ENCODE measurements around the gene NINJ2.
"Not testable (repeated sequence)": the region's sequence is repeated elsewhere in the genome, so short reads cannot be mapped to it uniquely, and the experiment has no call there.

Gene NINJ2

DNA sequence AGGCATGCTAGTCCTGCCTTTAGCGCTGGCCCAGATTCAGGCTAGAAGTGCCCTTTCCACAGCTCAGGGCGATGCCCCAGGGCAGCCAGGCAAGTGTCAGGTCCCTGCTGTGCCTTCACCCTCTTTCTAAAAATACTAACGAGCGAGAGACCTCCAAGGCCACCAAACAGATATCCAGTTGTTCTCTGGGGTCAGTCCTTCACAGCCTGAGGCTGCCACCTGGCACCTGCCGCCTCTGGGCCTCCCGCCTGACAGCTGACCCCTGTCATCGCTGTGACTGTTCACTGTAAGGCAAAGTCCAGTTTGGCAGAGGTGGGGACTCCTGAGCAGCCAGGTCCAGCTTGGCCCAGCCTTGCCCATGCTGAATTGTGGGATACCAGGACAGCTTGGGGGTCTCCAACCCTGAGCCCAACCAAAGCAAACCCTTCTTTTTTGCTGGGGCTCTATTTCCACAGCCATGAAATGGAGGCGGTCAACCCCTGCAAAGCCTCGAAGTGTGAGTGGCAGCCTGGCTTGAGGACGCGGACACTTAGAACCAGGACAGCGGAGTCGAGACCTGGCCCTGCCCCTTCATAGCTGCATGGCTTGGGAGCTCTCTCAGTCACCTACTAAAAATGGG, 79.9 kb downstream of the NINJ2 start:
- DNase-seq: no peak

- no peak for DNase-seq
Observed at GRCh38 chr12:581746-582145, 81.5 kb downstream of the NINJ2 start.

- no peak for DNase-seq
Observed at GRCh38 chr12:581321-581720, 81.9 kb downstream of the NINJ2 start.

DNA sequence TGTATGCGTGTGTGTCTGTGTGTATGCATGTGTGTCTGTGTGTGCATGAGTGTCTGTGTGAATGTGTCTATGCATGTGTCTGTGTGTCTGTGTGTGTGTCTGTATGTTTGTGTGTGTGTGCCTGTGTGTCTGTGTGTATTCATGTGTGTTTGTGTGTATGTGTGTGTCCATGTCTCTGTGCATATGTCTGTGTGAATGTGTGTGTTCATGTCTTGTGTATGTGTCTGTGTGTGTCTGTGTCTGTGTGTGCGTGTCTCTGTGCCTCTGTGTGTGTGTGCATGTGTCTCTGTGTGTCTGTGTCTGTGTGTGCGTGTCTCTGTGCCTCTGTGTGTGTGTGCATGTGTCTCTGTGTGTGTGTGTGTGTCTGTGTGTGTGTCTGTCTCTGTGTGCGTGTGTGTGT, 82.4 kb downstream of the NINJ2 start:
- no peak for DNase-seq

- no peak for DNase-seq
Observed at GRCh38 chr12:579420-580110, 83.7 kb downstream of the NINJ2 start.

- DNase-seq: no peak
Observed at GRCh38 chr12:578748-579419, 84.4 kb downstream of the NINJ2 start.

DNA sequence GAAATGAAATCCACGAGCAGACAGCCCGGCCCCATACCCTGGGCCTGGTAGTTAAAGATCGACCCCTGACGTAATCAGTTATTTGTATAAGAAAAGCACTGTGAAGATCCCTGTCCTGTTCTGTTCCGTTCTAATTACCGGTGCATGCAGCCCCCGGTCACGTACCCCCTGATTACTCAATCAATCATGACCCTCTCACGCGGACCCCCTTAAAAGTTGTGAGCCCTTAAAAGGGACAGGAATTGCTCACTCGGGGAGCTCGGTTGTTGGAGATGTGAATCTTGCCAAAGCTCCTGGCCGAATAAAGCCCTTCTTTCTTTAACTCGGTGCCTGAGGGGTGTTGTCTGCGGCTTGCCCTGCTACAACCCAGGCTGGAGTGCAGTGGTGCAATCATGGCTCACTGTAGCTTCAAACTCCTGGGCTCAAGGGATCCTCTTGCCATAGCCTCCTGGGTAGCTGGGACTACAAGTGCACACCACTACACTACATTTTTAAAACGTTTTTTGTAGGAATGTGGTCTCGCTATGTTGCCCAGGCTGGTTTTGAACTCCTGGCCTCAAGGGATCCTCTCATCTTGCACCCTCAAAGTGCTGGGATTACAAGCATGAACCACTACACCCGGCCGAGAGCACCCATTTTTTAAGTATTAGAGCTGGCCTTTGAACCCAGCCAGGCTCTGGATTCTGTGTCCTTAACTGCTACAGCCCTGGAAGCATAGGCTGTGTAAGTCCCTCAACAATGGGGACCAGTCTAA, 85.1 kb downstream of the NINJ2 start:
- not testable (repeated sequence) for DNase-seq

DNA sequence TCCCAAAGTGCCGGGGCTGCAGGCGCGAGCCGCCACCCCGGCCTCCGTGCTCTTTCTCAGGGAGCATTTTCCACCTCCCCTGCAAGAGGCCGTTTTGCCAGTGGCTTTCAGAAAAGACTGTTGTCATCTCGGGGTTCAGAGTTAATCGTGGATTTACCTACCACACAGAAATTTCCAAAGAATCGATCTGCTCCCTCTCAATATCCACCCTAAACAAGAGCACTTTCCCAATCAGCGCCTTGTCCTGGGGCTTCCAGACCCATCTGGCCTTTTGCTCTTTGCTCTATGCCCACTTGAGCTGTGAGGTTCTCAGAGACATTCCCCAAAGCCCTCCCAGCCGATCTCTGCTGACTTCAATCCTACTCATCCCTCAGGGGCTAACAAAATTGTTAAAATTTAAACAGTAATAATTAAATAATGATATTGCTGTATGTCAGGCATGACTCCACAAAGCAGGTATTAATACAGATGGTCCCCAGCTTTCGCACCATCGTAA, 86.6 kb downstream of the NINJ2 start:
- no peak for DNase-seq

GRCh38 chr12:575948-576614, 87.2 kb downstream of the NINJ2 start:
- DNase-seq: no peak

DNA sequence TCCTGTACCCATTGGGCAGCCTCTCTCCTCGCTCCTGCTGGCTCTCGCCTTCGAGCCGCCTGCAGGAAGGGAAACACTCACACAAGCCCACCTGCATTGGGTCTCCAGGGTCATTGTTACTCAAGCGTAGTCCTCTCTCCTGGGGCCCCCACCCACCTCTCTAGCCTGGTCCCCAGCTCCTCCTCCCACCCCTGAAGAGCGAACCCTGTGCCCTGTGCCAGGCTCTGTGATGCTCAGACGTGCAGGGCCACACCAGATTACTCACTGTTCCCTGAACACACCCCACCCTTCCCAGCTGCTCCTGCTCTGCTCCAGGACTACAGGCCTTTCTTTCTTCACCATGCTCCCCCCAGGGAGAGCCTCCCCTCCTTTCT, 88.1 kb downstream of the NINJ2 start:
- no peak for DNase-seq

- DNase-seq: no peak
Observed at GRCh38 chr12:574475-575128, 88.6 kb downstream of the NINJ2 start.

- DNase-seq: no peak
Observed at GRCh38 chr12:573232-573631, 90.0 kb downstream of the NINJ2 start.

DNA sequence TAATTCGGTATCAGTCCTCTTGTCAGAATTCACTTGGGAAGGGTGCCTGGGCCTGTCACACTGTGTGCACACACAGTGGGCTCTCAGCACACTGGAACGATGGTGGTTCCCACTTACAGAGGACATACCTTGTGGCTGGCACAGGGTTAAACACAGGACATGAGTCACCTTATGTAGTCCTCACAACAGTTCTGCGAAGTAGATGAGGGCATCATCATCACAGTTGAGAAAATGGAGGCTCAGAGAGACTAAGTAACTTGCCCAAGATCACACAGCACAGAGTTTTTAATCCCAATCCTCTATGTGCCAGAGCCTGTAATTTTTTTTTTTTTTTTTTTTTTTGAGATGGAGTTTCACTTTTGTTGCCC, 90.7 kb downstream of the NINJ2 start:
- DNase-seq: no peak

- DNase-seq: no peak
Observed at GRCh38 chr12:571795-572531, 91.3 kb downstream of the NINJ2 start.

GRCh38 chr12:570921-571794, 92.1 kb downstream of the NINJ2 start:
- no peak for DNase-seq

- no peak for DNase-seq
Observed at GRCh38 chr12:570435-570920, 92.8 kb downstream of the NINJ2 start.

DNA sequence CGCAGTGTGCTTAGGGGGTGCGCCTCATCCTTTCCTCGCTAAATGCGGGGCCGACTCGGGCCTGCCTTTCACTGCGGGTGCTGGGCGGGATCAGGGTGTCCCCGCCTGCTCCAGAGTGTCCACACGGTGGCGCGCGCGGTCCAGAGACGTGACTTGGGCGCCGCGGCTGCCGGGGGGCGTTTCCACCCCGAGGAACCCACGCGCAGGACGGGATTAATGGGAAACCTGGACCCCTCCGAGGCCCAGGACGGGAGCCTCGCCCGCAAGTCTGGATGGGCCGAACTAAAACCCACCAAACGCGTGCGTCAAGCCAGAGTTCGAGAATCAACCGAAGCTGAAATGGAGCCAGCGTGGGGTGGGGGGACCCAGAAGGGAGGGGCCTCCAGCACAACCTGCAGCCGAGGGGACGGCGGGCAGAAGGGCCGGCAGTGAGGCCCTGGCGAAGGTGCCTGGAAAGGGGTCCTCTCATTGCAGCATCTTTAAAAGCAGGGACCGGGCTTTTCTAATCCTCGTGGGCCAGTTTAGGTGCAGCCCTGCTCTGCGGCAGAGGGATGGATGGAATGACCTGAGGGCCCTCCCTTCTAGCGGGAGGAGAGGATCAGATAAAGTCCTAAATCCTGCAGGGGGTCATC, 93.3 kb downstream of the NINJ2 start:
- DNase-seq: no peak

DNA sequence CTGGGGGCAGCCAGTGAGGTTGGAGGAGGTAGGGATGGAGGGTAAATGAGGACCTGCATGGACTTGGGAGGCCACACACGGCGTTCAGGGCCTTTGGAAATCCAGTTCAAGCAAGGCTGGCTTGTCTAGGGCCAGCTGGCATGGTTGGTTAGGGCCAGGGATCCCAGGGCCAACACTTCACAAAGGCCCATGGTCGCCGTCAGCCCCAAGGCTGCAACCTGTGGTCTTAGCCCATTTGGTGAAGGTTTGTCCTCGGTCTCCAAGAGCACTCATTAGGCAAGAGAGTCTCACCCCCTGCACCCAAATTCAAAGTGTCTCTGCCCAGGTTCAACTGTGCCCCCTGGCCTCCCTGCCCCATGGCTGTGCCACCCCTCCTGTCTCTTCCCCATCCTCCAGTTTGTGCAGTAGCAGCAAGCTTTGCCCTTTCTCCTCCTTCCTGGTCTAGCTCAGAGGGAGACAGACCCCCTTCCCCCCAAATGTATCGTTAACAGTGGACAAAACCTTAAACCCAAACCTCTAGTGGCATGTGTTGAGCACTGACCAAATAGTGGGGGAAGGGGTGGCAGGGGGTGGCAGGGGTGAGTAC, 94.1 kb downstream of the NINJ2 start:
- no peak for DNase-seq

- no peak for DNase-seq
Observed at GRCh38 chr12:568486-568885, 94.8 kb downstream of the NINJ2 start.

Data from SHP77 treated with DMSO at 0.1 percent for 48 hours (cell line).